GM12878 (cell line): ENCODE measurements around the gene COQ4. TPM values are rescaled to one million over a fixed set of nuclear protein-coding genes. Genes with fewer than 3 reads are reported as not detected.

Experiments used
- ATAC-seq: fragments of 200-7000 bp; cut with Tn5 transposase; 3 replicates; pipeline ENCODE4 v1.9.1; 2020; ENCODE audit warnings: mild to moderate bottlenecking, moderate library complexity
- BruUV-seq: library from RNA; stranded (reverse); fragments of 400-500 nt; replicated peaks from 2 replicates; lab custom pipeline; 2021; lab: Mats Ljungman, UMichigan
- CTCF ChIA-PET: fragments of 300-600 bp; sonication (Branson Sonifier 250); formaldehyde crosslinking; extraction: SDS; loops from one replicate; lab custom pipeline; 2021; ENCODE audit warnings: inconsistent platforms; lab: Yijun Ruan, JAX
- POLR2A ChIA-PET: fragments of 350-600 bp; formaldehyde crosslinking; extraction: SDS; loops from one replicate; lab custom pipeline; 2021; ENCODE audit warnings: inconsistent platforms; lab: Charles Lee
- RAD21 ChIA-PET: fragments of 300-600 bp; sonication (Branson Sonifier 250); formaldehyde crosslinking; loops from one replicate; lab custom pipeline; 2023; ENCODE audit warnings: antibody characterized with exemption; ENCODE audit not compliant: unreplicated experiment; lab: Charles Lee
- SMC1A ChIA-PET: fragments of 300-600 bp; sonication (Branson Sonifier 250); formaldehyde crosslinking; loops from one replicate; lab custom pipeline; 2023; ENCODE audit not compliant: unreplicated experiment, uncharacterized antibody; lab: Charles Lee
- DNase-seq: peaks from one replicate; pipeline ENCODE4 v3.0.0-alpha.2; 2011; ENCODE audit warnings: low read depth, low spot score
- FAIRE-seq: peaks from 3 replicates; lab custom pipeline; 2011; peaks lifted over from hg19 to GRCh38; lab: Jason Lieb, UNC
- H2AFZ ChIP-seq: 2 replicates; pipeline ENCODE4 v1.6.0; 2011; ENCODE audit warnings: low read depth, low read length, control low read depth; ENCODE audit not compliant: control insufficient read depth
- H3K27ac ChIP-seq: 2 replicates; pipeline ENCODE4 v1.5.1; 2011; ENCODE audit warnings: control low read depth; ENCODE audit not compliant: control insufficient read depth, insufficient read depth
- H3K27me3 ChIP-seq, 2 experiments: replicated peaks in 1 of 2; 2 replicates each; pipeline versions ENCODE4 v1.6.0 to v1.6.1; 2011; ENCODE audit warnings: low read length in 1 of 2; ENCODE audit not compliant: control insufficient read depth in 2 of 2, insufficient read depth in 2 of 2
- H3K36me3 ChIP-seq, 2 experiments: 2 replicates each; pipeline ENCODE4 v1.5.1; 2011; ENCODE audit warnings: low read length in 1 of 2; ENCODE audit not compliant: control insufficient read depth in 2 of 2, insufficient read depth in 2 of 2
- H3K4me1 ChIP-seq: 2 replicates; pipeline ENCODE4 v1.6.1; 2011; ENCODE audit warnings: mild to moderate bottlenecking, low read length, moderate library complexity, mixed read lengths; ENCODE audit not compliant: control insufficient read depth, insufficient read depth
- H3K4me2 ChIP-seq: 2 replicates; pipeline ENCODE4 v1.6.0; 2011; ENCODE audit warnings: control low read depth; ENCODE audit not compliant: control insufficient read depth, insufficient read depth
- H3K4me3 ChIP-seq: fragments of 200-600 bp; sonication (generic); 2 replicates; pipeline ENCODE4 v1.5.1; 2016
- H3K79me2 ChIP-seq: 2 replicates; pipeline ENCODE4 v1.6.0; 2011; ENCODE audit warnings: low read length; ENCODE audit not compliant: control insufficient read depth, insufficient read depth
- H3K9ac ChIP-seq: 2 replicates; pipeline ENCODE4 v1.8.0; 2011; ENCODE audit warnings: low read length, control low read depth, mixed read lengths; ENCODE audit not compliant: control insufficient read depth, insufficient read depth
- H3K9me3 ChIP-seq: replicated peaks from 3 replicates; pipeline ENCODE4 v1.5.1; 2011; ENCODE audit warnings: mild to moderate bottlenecking, low read length; ENCODE audit not compliant: control insufficient read depth, insufficient read depth
- H4K20me1 ChIP-seq: 2 replicates; pipeline ENCODE4 v1.6.0; 2011; ENCODE audit not compliant: control insufficient read depth, insufficient read depth
- IKZF1 ChIP-seq: fragments of 450-650 bp; conservative IDR thresholded peaks from 2 replicates; pipeline ENCODE4 v1.6.1; 2017; ENCODE audit warnings: antibody characterized with exemption, mild to moderate bottlenecking
- JUND ChIP-seq: IDR thresholded peaks from 2 replicates; pipeline ENCODE4 v1.6.1; 2012; ENCODE audit warnings: low read depth, mild to moderate bottlenecking, low read length, improper control_type of control experiment, moderate library complexity
- SIX5 ChIP-seq: IDR thresholded peaks from 2 replicates; pipeline ENCODE4 v1.6.1; 2011; ENCODE audit warnings: mild to moderate bottlenecking, low read depth, low read length, moderate library complexity; ENCODE audit not compliant: severe bottlenecking
- SMC3 ChIP-seq: IDR thresholded peaks from 2 replicates; pipeline ENCODE4 v1.6.1; 2011; ENCODE audit warnings: low read length, improper control_type of control experiment, borderline replicate concordance
- ZNF207 ChIP-seq: fragments of 450-650 bp; IDR thresholded peaks from 2 replicates; pipeline ENCODE4 v1.6.1; 2014; ENCODE audit warnings: antibody characterized with exemption, mild to moderate bottlenecking, borderline replicate concordance
- WGBS: methylation state at CpG from one replicate; pipeline ENCODE4 v1.1.6; 2016; ENCODE audit warnings: low lambda C conversion rate; ENCODE audit not compliant: insufficient replicate concordance, insufficient coverage; ENCODE audit errors: missing lambda C conversion rate; 5-methylcytosine and 5-hydroxymethylcytosine counted together
- in situ Hi-C: fragments of 300-500 bp; cut with MboI; formaldehyde crosslinking; loops from 9 replicates; pipeline ENCODE4 v1.14.3; 2018; ENCODE audit warnings: mixed read lengths
- intact Hi-C: fragments of 100-400 bp; cut with micrococcal nuclease; formaldehyde crosslinking; loops from one replicate; pipeline ENCODE4 v1.14.2; 2022; ENCODE audit not compliant: unreplicated experiment
- polyA plus RNA-seq, 11 experiments: library from polyadenylated mRNA; depleted of rRNA in 4 of 11; unstranded in 6 of 11; stranded (reverse) in 5 of 11; fragments of >200 nt; fragmentation: Nextera tagmentation in 4 of 11; fragmentation: Illumina TruSeq in 1 of 11; extraction: Ambion mirVana in 4 of 11; extraction: Trizol in 1 of 11; gene quantifications; 1 replicate in 1 of 11; 2 replicates in 10 of 11; pipeline versions ENCODE4 v1.2.1 to v1.2.3, GENCODE V29; 2011 to 2016; ENCODE audit warnings: inconsistent platforms in 2 of 11, missing spikeins in 2 of 11, low read depth in 1 of 11
- total RNA-seq, 4 experiments: library from RNA; depleted of rRNA in 3 of 4; stranded (reverse); fragments of >200 nt in 3 of 4; fragmentation: Illumina TruSeq in 1 of 4; extraction: Trizol in 1 of 4; gene quantifications; 2 replicates each; pipeline versions ENCODE4 v1.2.1 to v1.2.3, GENCODE V29; 2013 to 2021
- TF ChIP-seq, protein P1 (sequence below): fragments of 450-650 bp; IDR thresholded peaks from 2 replicates; pipeline ENCODE4 v1.6.1; 2014; ENCODE audit warnings: mild to moderate bottlenecking
- TF ChIP-seq, protein P2 (sequence below): IDR thresholded peaks from 2 replicates; pipeline ENCODE4 v1.6.1; 2012; ENCODE audit warnings: low read depth, low read length, improper control_type of control experiment

The COQ4 gene
- total and polyA plus RNA-seq, 10 of the 15 experiments (the other 5 are each of a cell fraction or from before 2014, with no cell fraction given), result 3.8 to 64.1 (median 38.6) TPM

DNA sequence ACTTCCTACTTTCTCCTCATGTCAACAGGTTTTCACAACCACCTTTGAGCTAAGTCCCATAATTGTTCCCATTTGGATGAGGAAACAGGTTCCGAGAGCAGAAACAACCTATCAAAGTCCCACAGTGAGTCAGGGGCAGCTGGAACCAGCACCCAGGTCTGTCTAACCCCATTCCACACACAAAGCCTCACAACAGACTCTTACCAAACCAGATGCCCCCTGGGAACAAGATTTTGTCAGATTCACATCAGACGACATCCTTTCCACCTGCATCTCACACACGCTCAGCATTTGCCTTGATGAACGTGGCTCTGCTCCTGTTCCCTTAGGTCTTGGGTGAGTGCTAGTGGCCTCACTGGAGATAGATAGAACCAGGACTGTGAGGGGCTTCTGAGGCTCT, 29.5 kb upstream of the COQ4 start:
- in situ Hi-C loops, result no loop called here

More for the DNA sequence above, 29.5 kb upstream of the COQ4 start:
- no peak overlapping the region for H3K4me3 ChIP-seq
- POLR2A ChIA-PET, result interaction anchor here (0.6 kb wide), 1 partner anchor 101 kb away, joined by 3 read pairs; no protein-coding TSS in a partner anchor
- H2AFZ ChIP-seq, result no peak overlapping the region
- no peak overlapping the region for H3K9ac ChIP-seq
- no peak for FAIRE-seq
- H3K36me3 ChIP-seq, result no peaks in the 10 kb centered on the region
- SMC1A ChIA-PET, result interaction anchor here (0.6 to 4.2 kb wide), 6 partner anchors 17 to 221 kb away, joined by 3 to 23 read pairs (median 4); partner anchors contain the start of genes GOLGA2 and SWI5
- no peaks in the 10 kb centered on the region for H3K79me2 ChIP-seq
- ATAC-seq, result no peak
- H3K4me1 ChIP-seq, result no peaks in the 10 kb centered on the region
- no peak overlapping the region for H3K27ac ChIP-seq
- BruUV-seq, result no TSS peak
- 47% methylated on average over 4 of the region's 4 CpGs for WGBS
- TF ChIP-seq IKZF1 (0 out of 2 replicates have a peak, but pooled peaks have one; percentile 11), ZNF207 (no peak), SIX5 (no peak), SMC3 (no peak), JUND (no peak)
- TF ChIP-seq, protein P1, sequence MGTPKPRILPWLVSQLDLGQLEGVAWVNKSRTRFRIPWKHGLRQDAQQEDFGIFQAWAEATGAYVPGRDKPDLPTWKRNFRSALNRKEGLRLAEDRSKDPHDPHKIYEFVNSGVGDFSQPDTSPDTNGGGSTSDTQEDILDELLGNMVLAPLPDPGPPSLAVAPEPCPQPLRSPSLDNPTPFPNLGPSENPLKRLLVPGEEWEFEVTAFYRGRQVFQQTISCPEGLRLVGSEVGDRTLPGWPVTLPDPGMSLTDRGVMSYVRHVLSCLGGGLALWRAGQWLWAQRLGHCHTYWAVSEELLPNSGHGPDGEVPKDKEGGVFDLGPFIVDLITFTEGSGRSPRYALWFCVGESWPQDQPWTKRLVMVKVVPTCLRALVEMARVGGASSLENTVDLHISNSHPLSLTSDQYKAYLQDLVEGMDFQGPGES, result no peak
- TF ChIP-seq, protein P2, sequence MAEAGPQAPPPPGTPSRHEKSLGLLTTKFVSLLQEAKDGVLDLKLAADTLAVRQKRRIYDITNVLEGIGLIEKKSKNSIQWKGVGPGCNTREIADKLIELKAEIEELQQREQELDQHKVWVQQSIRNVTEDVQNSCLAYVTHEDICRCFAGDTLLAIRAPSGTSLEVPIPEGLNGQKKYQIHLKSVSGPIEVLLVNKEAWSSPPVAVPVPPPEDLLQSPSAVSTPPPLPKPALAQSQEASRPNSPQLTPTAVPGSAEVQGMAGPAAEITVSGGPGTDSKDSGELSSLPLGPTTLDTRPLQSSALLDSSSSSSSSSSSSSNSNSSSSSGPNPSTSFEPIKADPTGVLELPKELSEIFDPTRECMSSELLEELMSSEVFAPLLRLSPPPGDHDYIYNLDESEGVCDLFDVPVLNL, result no peak
- TF ChIP-seq, all 136 proteins: peak for 1
- DNase-seq, result no peak
- Histone ChIP-seq H3K4me2 (no peak overlapping the region), H4K20me1 (no peaks in the 10 kb centered on the region), H3K9me3 (no peaks in the 10 kb centered on the region), H3K27me3 (no peaks in the 10 kb centered on the region)
- intact Hi-C loops, result no loop called here
- ChIA-PET CTCF (interaction anchor here (0.5 to 1.8 kb wide), 4 partner anchors 11 to 432 kb away, joined by 3 to 8 read pairs (median 5); no protein-coding TSS in a partner anchor), RAD21 (interaction anchor here (1.1 kb wide), 1 partner anchor 51 kb away, joined by 3 read pairs; no protein-coding TSS in a partner anchor)
